Cardiac muscle cell (in vitro differentiated cells and primary cell): ENCODE data around the gene DDX24. TPM values are rescaled to one million over a fixed set of nuclear protein-coding genes. Genes with fewer than 3 reads are reported as not detected.

Experiments used
- DNase-seq, 2 donors: peaks; one replicate each; pipeline versions ENCODE4 v3.0.0 to v3.0.0-alpha.2; 2010 to 2017; ENCODE audit warnings: low read depth in 1 of 2, low spot score in 1 of 2
- H3K27ac ChIP-seq: fragments of 200-600 bp; sonication (generic); 2 replicates; pipeline ENCODE4 v1.5.1; 2016
- H3K27me3 ChIP-seq: fragments of 200-600 bp; sonication (generic); 2 replicates; pipeline ENCODE4 v1.6.0; 2016; ENCODE audit warnings: control low read depth
- H3K36me3 ChIP-seq: fragments of 200-600 bp; sonication (generic); 2 replicates; pipeline ENCODE4 v1.5.1; 2016; ENCODE audit warnings: control low read depth
- H3K4me1 ChIP-seq: fragments of 200-600 bp; sonication (generic); 2 replicates; pipeline ENCODE4 v1.8.1; 2017; ENCODE audit warnings: low read depth, mild to moderate bottlenecking, mixed run types
- H3K4me3 ChIP-seq: fragments of 200-600 bp; sonication (generic); 2 replicates; pipeline ENCODE4 v1.5.1; 2016; ENCODE audit warnings: mild to moderate bottlenecking
- H3K9me3 ChIP-seq: fragments of 200-600 bp; sonication (generic); 2 replicates; pipeline ENCODE4 v1.5.1; 2017; ENCODE audit warnings: low read depth, mild to moderate bottlenecking, control low read depth
- CTCF ChIP-seq: IDR thresholded peaks from 2 replicates; pipeline ENCODE4 v1.5.1; 2012; ENCODE audit warnings: low read depth, mild to moderate bottlenecking, low read length
- polyA plus RNA-seq: library from polyadenylated mRNA; unstranded; fragments of >200 nt; fragmentation: Nextera tagmentation; extraction: Ambion mirVana; gene quantifications from 2 replicates; pipeline ENCODE4 v1.2.1, GENCODE V29; 2016
- total RNA-seq: library from RNA; depleted of rRNA; stranded (reverse); fragments of >200 nt; gene quantifications from 2 replicates; pipeline ENCODE4 v1.2.3, GENCODE V29; 2016

DDX24 gene
- total and polyA plus RNA-seq, 2 experiments from 2014 or later, result 188 to 227 TPM

GRCh38 chr14:94123868-94124267 lies 42.9 kb upstream of the DDX24 start:
- no peak for DNase-seq
- TF ChIP-seq CTCF, result no peak

GRCh38 chr14:94123296-94123695 lies 42.3 kb upstream of the DDX24 start:
- no peak for DNase-seq
- H3K27ac ChIP-seq, result no peak overlapping the region
- TF ChIP-seq CTCF, result no peak
- no peak overlapping the region for H3K4me3 ChIP-seq
- no peaks in the 10 kb centered on the region for H3K4me1 ChIP-seq
- H3K9me3 ChIP-seq, result no peaks in the 10 kb centered on the region
- no peaks in the 10 kb centered on the region for H3K27me3 ChIP-seq
- H3K36me3 ChIP-seq, result no peaks in the 10 kb centered on the region

More at GRCh38 chr14:94123868-94124267, 42.9 kb upstream of the DDX24 start:
- Histone ChIP-seq H3K9me3 (no peaks in the 10 kb centered on the region), H3K36me3 (no peaks in the 10 kb centered on the region), H3K4me1 (no peaks in the 10 kb centered on the region), H3K27ac (no peak overlapping the region), H3K4me3 (no peak overlapping the region), H3K27me3 (no peaks in the 10 kb centered on the region)

- H3K36me3 ChIP-seq, result no peaks in the 10 kb centered on the region
- no peaks in the 10 kb centered on the region for H3K4me1 ChIP-seq
- H3K9me3 ChIP-seq, result no peaks in the 10 kb centered on the region
- DNase-seq, result no peak
- no peak overlapping the region for H3K27ac ChIP-seq
- no peak overlapping the region for H3K4me3 ChIP-seq
- H3K27me3 ChIP-seq, result no peaks in the 10 kb centered on the region
- TF ChIP-seq CTCF, result no peak
Measured at GRCh38 chr14:94122438-94122837, 41.4 kb upstream of the DDX24 start.

- Histone ChIP-seq H3K27ac (no peak overlapping the region), H3K36me3 (no peaks in the 10 kb centered on the region), H3K27me3 (no peaks in the 10 kb centered on the region), H3K4me1 (no peaks in the 10 kb centered on the region), H3K9me3 (no peaks in the 10 kb centered on the region), H3K4me3 (no peak overlapping the region)
- DNase-seq, result no peak
- no peak for TF ChIP-seq CTCF
Measured at GRCh38 chr14:94121485-94121884, 40.5 kb upstream of the DDX24 start.

- no peak overlapping the region for H3K4me3 ChIP-seq
- DNase-seq, result no peak
- no peaks in the 10 kb centered on the region for H3K36me3 ChIP-seq
- no peaks in the 10 kb centered on the region for H3K27me3 ChIP-seq
- H3K9me3 ChIP-seq, result no peaks in the 10 kb centered on the region
- no peaks in the 10 kb centered on the region for H3K4me1 ChIP-seq
- no peak overlapping the region for H3K27ac ChIP-seq
- TF ChIP-seq CTCF, result no peak
Measured at GRCh38 chr14:94120667-94121340, 39.8 kb upstream of the DDX24 start.

- Histone ChIP-seq H3K27ac (no peak overlapping the region), H3K27me3 (no peaks in the 10 kb centered on the region), H3K36me3 (no peaks in the 10 kb centered on the region), H3K4me1 (no peaks in the 10 kb centered on the region), H3K4me3 (no peak overlapping the region), H3K9me3 (no peaks in the 10 kb centered on the region)
- no peak for DNase-seq
- TF ChIP-seq CTCF, result no peak
Measured at GRCh38 chr14:94119071-94119470, 38.1 kb upstream of the DDX24 start.
